Prostate gland (tissue), 2 donors: ENCODE measurements around the gene ZCWPW2. TPM values are rescaled to one million over a fixed set of nuclear protein-coding genes. Genes with fewer than 3 reads are reported as not detected.
A peak's percentile ranks its signal among the peaks of the same experiment; 100 is the strongest.

ENCODE experiments used
- DNase-seq: peaks from one replicate; pipeline ENCODE4 v3.0.0-alpha.2; 2019; ENCODE audit warnings: low spot score
- H3K27ac ChIP-seq, 2 donors: fragments of 200-600 bp; sonication (generic); 2 replicates each; pipeline ENCODE4 v1.5.1; 2017 to 2019
- H3K27me3 ChIP-seq: fragments of 200-600 bp; sonication (generic); replicated peaks from 2 replicates; pipeline ENCODE4 v1.5.1; 2019; ENCODE audit not compliant: insufficient read depth
- H3K36me3 ChIP-seq, 2 donors: fragments of 200-600 bp; sonication (generic); 1 replicate in 1 of 2; 2 replicates in 1 of 2; pipeline versions ENCODE4 v1.5.1 to v1.8.1; 2017 to 2019
- H3K4me1 ChIP-seq: fragments of 200-600 bp; sonication (generic); replicated peaks from 2 replicates; pipeline ENCODE4 v1.5.1; 2019
- H3K4me3 ChIP-seq, 2 donors: fragments of 200-600 bp; sonication (generic); 2 replicates each; pipeline ENCODE4 v1.5.1; 2017 to 2019
- H3K9me3 ChIP-seq: fragments of 200-600 bp; sonication (generic); 2 replicates; pipeline ENCODE4 v1.5.1; 2017
- CTCF ChIP-seq, 4 experiments: fragments of 200-600 bp in 2 of 4; fragments of 450-650 bp in 2 of 4; sonication (generic) in 2 of 4; IDR thresholded peaks; 1 replicate in 3 of 4; 2 replicates in 1 of 4; pipeline ENCODE4 v1.5.1; 2016 to 2019; ENCODE audit warnings: antibody characterized with exemption in 4 of 4, mild to moderate bottlenecking in 2 of 4, moderate library complexity in 2 of 4
- POLR2A ChIP-seq: fragments of 450-650 bp; IDR thresholded peaks from one replicate; pipeline ENCODE4 v1.6.1; 2016; ENCODE audit warnings: antibody characterized with exemption, mild to moderate bottlenecking
- POLR2AphosphoS5 ChIP-seq: sonication (generic); formaldehyde crosslinking; IDR thresholded peaks from one replicate; pipeline ENCODE4 v1.6.1; 2017; ENCODE audit warnings: antibody characterized with exemption
- WGBS: methylation state at CpG from one replicate; pipeline ENCODE4 v1.1.5; 2018; 5-methylcytosine and 5-hydroxymethylcytosine counted together
- intact Hi-C: fragments of 100-400 bp; cut with DNase I; formaldehyde crosslinking; loops from one replicate; pipeline ENCODE4 v1.14.2; 2022
- total RNA-seq, 2 donors: library from RNA; depleted of rRNA; stranded (reverse); fragments of >200 nt; gene quantifications; one replicate each; pipeline ENCODE4 v1.1.0, GENCODE V29; 2016

ZCWPW2 gene
- total RNA-seq, 2 donors from 2014 or later, result 0.80 to 1.7 TPM

GRCh38 chr3:28348265-28348628, 274 bp upstream of the ZCWPW2 start:
- 0% methylated on average over 15 of the region's 16 CpGs for WGBS
- Histone ChIP-seq H3K36me3 (no peaks in the 10 kb centered on the region), H3K9me3 (no peaks in the 10 kb centered on the region), H3K4me3 (peak overlapping the region; percentile 63 to 64), H3K4me1 (peaks cover 5% of the 10 kb centered on the region), H3K27ac (peak overlapping the region; percentile 95 to 98), H3K27me3 (no peaks in the 10 kb centered on the region)
- TF ChIP-seq CTCF (IDR thresholded peaks at IDR 0.05) (no peak), POLR2AphosphoS5 (no peak), POLR2A (no peak)
- DNase-seq, result no peak
- intact Hi-C loops, result no loop called here

- peak overlapping the region; percentile 63 to 64 for H3K4me3 ChIP-seq
- H3K27me3 ChIP-seq, result no peaks in the 10 kb centered on the region
- WGBS, result 18% methylated on average over 13 of the region's 13 CpGs
- intact Hi-C loops, result no loop called here
- no peaks in the 10 kb centered on the region for H3K9me3 ChIP-seq
- peaks cover 5% of the 10 kb centered on the region for H3K4me1 ChIP-seq
- peak overlapping the region; percentile 95 to 98 for H3K27ac ChIP-seq
- TF ChIP-seq POLR2A, result no peak
- peak in 1 of 4 experiments; percentile 3 for TF ChIP-seq CTCF (IDR thresholded peaks at IDR 0.05)
- TF ChIP-seq POLR2AphosphoS5, result no peak
- no peaks in the 10 kb centered on the region for H3K36me3 ChIP-seq
- no peak for DNase-seq
These were observed 1.0 kb downstream of the ZCWPW2 start for GRCh38 chr3:28349469-28350000.

- H3K9me3 ChIP-seq, result no peaks in the 10 kb centered on the region
- intact Hi-C loops, result no loop called here
- no peak for DNase-seq
- no peak overlapping the region for H3K27ac ChIP-seq
- TF ChIP-seq CTCF (IDR thresholded peaks at IDR 0.05), result no peak
- no peak for TF ChIP-seq POLR2AphosphoS5
- no peak for TF ChIP-seq POLR2A
- H3K4me1 ChIP-seq, result no peaks in the 10 kb centered on the region
- WGBS, result 88% methylated on average over 4 of the region's 4 CpGs
- no peaks in the 10 kb centered on the region for H3K36me3 ChIP-seq
- no peaks in the 10 kb centered on the region for H3K27me3 ChIP-seq
- H3K4me3 ChIP-seq, result no peak overlapping the region
These were observed 27.9 kb downstream of the ZCWPW2 start for GRCh38 chr3:28376424-28376823.

GRCh38 chr3:28386049-28386448, 37.5 kb downstream of the ZCWPW2 start:
- Histone ChIP-seq H3K27ac (no peak overlapping the region), H3K27me3 (no peaks in the 10 kb centered on the region), H3K4me1 (no peaks in the 10 kb centered on the region), H3K4me3 (no peak overlapping the region), H3K9me3 (no peaks in the 10 kb centered on the region), H3K36me3 (no peaks in the 10 kb centered on the region)
- intact Hi-C loops, result no loop called here
- TF ChIP-seq POLR2A, result no peak
- TF ChIP-seq CTCF (IDR thresholded peaks at IDR 0.05), result no peak
- TF ChIP-seq POLR2AphosphoS5, result no peak
- WGBS, result 85% methylated on average over 5 of the region's 5 CpGs
- DNase-seq, result no peak

- H3K36me3 ChIP-seq, result no peaks in the 10 kb centered on the region
- H3K9me3 ChIP-seq, result no peaks in the 10 kb centered on the region
- 95% methylated on average over 1 of the region's 1 CpG for WGBS
- no peak overlapping the region for H3K4me3 ChIP-seq
- H3K27me3 ChIP-seq, result no peaks in the 10 kb centered on the region
- intact Hi-C loops, result no loop called here
- TF ChIP-seq POLR2A, result no peak
- TF ChIP-seq CTCF (IDR thresholded peaks at IDR 0.05), result no peak
- no peak for TF ChIP-seq POLR2AphosphoS5
- no peak for DNase-seq
- no peaks in the 10 kb centered on the region for H3K4me1 ChIP-seq
- H3K27ac ChIP-seq, result no peak overlapping the region
These were observed 40.5 kb downstream of the ZCWPW2 start for GRCh38 chr3:28388978-28389377.
